Measurements from ENCODE around the gene WDR4. TPM values are rescaled to one million over a fixed set of nuclear protein-coding genes. Genes with fewer than 3 reads are reported as not detected.
A peak's percentile ranks its signal among the peaks of the same experiment; 100 is the strongest.

The WDR4 gene
- total and polyA plus RNA-seq, 4 donors, result 10.3 to 29.6 (median 16.2) TPM

- peaks cover 12 to 60% (median 20%) of the 10 kb centered on the region in 4 donors for H3K36me3 ChIP-seq (ENCODE audit: control insufficient read depth in 4 of 4, insufficient read depth in 4 of 4, low read length in 4 of 4)
- ATAC-seq (ENCODE audit: insufficient read depth, low FRiP score) (no peak), DNase-seq (no peak)
Measured at GRCh38 chr21:42864815-42865775, 14.2 kb downstream of the WDR4 start.

DNA sequence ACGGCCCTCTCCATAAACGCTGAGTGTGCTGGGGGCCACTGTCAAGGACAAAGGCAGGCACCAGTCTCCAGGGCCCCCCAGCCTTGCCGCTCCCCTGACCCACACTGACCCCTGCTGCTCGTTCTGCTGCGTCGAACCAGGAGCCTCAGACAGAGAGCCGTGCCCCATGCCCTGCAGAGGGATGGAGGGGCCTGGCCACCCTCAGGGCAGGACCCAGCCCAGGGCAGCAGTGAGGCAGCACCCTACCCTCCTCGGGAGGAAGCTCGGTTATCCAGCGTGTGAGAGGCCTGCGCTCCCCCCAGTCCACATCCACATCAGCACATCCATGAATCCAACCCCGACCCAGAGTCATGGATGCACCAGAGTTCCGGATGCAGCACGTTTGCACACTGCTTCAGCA lies 15.1 kb downstream of the WDR4 start:
- peaks cover 11 to 63% (median 18%) of the 10 kb centered on the region in 4 donors for H3K36me3 ChIP-seq (ENCODE audit: control insufficient read depth in 4 of 4, insufficient read depth in 4 of 4, low read length in 4 of 4)
- H3K27me3 ChIP-seq (ENCODE audit: control insufficient read depth in 3 of 3, insufficient read depth in 3 of 3, low read length in 2 of 3), result no peaks in the 10 kb centered on the region
- H3K4me1 ChIP-seq (ENCODE audit: control insufficient read depth in 5 of 5, insufficient read depth in 5 of 5, low read length in 5 of 5), result peaks cover 0 to 3% (median 0%) of the 10 kb centered on the region in 5 donors
- ATAC-seq (ENCODE audit: insufficient read depth, low FRiP score) (no peak), DNase-seq (no peak)
- no peaks in the 10 kb centered on the region for H3K9me3 ChIP-seq (ENCODE audit: control insufficient read depth in 4 of 4, insufficient read depth in 3 of 4, low read length in 3 of 4)
- TF ChIP-seq, protein P1, sequence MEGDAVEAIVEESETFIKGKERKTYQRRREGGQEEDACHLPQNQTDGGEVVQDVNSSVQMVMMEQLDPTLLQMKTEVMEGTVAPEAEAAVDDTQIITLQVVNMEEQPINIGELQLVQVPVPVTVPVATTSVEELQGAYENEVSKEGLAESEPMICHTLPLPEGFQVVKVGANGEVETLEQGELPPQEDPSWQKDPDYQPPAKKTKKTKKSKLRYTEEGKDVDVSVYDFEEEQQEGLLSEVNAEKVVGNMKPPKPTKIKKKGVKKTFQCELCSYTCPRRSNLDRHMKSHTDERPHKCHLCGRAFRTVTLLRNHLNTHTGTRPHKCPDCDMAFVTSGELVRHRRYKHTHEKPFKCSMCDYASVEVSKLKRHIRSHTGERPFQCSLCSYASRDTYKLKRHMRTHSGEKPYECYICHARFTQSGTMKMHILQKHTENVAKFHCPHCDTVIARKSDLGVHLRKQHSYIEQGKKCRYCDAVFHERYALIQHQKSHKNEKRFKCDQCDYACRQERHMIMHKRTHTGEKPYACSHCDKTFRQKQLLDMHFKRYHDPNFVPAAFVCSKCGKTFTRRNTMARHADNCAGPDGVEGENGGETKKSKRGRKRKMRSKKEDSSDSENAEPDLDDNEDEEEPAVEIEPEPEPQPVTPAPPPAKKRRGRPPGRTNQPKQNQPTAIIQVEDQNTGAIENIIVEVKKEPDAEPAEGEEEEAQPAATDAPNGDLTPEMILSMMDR (IDR thresholded peaks at IDR 0.05; ENCODE audit: control extremely low read depth, extremely low read depth), result no peak
- no peak overlapping the region for H3K4me3 ChIP-seq
- WGBS, 2 donors, result 90 to 94% methylated on average over 14 of the region's 14 CpGs
- H3K9ac ChIP-seq (ENCODE audit: insufficient read depth in 1 of 2, low read length in 2 of 2), result no peak overlapping the region
- H3K27ac ChIP-seq (ENCODE audit: low read depth in 1 of 2, low read length in 1 of 2), result no peak overlapping the region

More at GRCh38 chr21:42864815-42865775, 14.2 kb downstream of the WDR4 start:
- H3K27ac ChIP-seq (ENCODE audit: low read depth in 1 of 2, low read length in 1 of 2), result peak overlapping the region in 1 of 2 donors; percentile 26
- H3K9me3 ChIP-seq (ENCODE audit: control insufficient read depth in 4 of 4, insufficient read depth in 3 of 4, low read length in 3 of 4), result no peaks in the 10 kb centered on the region
- TF ChIP-seq, protein P1 (IDR thresholded peaks at IDR 0.05; ENCODE audit: control extremely low read depth, extremely low read depth), result no peak
- no peak overlapping the region for H3K4me3 ChIP-seq
- 81 to 92% methylated on average over 26 of the region's 26 CpGs for WGBS, 2 donors
- no peaks in the 10 kb centered on the region for H3K27me3 ChIP-seq (ENCODE audit: control insufficient read depth in 3 of 3, insufficient read depth in 3 of 3, low read length in 2 of 3)
- H3K4me1 ChIP-seq (ENCODE audit: control insufficient read depth in 5 of 5, insufficient read depth in 5 of 5, low read length in 5 of 5), result peaks cover 0 to 3% (median 0%) of the 10 kb centered on the region in 5 donors
- no peak overlapping the region for H3K9ac ChIP-seq (ENCODE audit: insufficient read depth in 1 of 2, low read length in 2 of 2)

- H3K9ac ChIP-seq (ENCODE audit: insufficient read depth in 1 of 2, low read length in 2 of 2), result no peak overlapping the region
- WGBS, 2 donors, result 73 to 79% methylated on average over 13 of the region's 13 CpGs
- peaks cover 5 to 62% (median 13%) of the 10 kb centered on the region in 4 donors for H3K36me3 ChIP-seq (ENCODE audit: control insufficient read depth in 4 of 4, insufficient read depth in 4 of 4, low read length in 4 of 4)
- H3K27me3 ChIP-seq (ENCODE audit: control insufficient read depth in 3 of 3, insufficient read depth in 3 of 3, low read length in 2 of 3), result no peaks in the 10 kb centered on the region
- TF ChIP-seq, protein P1 (IDR thresholded peaks at IDR 0.05; ENCODE audit: control extremely low read depth, extremely low read depth), result no peak
- ATAC-seq (ENCODE audit: insufficient read depth, low FRiP score) (no peak), DNase-seq (no peak)
- no peak overlapping the region for H3K4me3 ChIP-seq
- peaks cover 0 to 3% (median 0%) of the 10 kb centered on the region in 5 donors for H3K4me1 ChIP-seq (ENCODE audit: control insufficient read depth in 5 of 5, insufficient read depth in 5 of 5, low read length in 5 of 5)
- H3K27ac ChIP-seq (ENCODE audit: low read depth in 1 of 2, low read length in 1 of 2), result no peak overlapping the region
- H3K9me3 ChIP-seq (ENCODE audit: control insufficient read depth in 4 of 4, insufficient read depth in 3 of 4, low read length in 3 of 4), result no peaks in the 10 kb centered on the region
Measured at GRCh38 chr21:42863504-42863870, 15.9 kb downstream of the WDR4 start.

All from lung (tissue), 12 donors.